ENCODE data around the gene EHMT2. TPM values are rescaled to one million over a fixed set of nuclear protein-coding genes. Genes with fewer than 3 reads are reported as not detected.
"Not testable (repeated sequence)": the region's sequence is repeated elsewhere in the genome, so short reads cannot be mapped to it uniquely, and the experiment has no call there.

Gene EHMT2
- total RNA-seq, 1 experiment from 2014 or later, result 137 TPM

DNA sequence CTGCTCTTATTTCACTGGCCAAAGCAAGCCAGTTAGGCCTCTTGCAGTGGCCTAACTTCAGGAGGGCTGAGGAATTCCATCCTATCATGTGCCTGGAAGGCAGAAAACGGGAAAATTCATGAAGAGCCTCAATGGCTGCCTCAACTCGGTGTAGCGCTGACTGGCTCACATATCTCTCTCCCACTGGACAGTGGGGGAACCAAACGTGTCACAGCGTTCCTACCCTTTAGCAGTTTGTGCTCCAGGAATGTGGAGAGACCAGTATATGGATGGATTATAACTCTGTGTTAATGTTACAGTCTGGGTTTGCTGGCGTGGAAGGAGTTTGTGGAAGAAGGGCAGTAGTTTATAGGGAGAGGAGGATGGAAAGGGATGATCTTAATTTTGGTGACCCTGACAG, 18.3 kb upstream of the EHMT2 start (continued):
- TF ChIP-seq, protein P1, sequence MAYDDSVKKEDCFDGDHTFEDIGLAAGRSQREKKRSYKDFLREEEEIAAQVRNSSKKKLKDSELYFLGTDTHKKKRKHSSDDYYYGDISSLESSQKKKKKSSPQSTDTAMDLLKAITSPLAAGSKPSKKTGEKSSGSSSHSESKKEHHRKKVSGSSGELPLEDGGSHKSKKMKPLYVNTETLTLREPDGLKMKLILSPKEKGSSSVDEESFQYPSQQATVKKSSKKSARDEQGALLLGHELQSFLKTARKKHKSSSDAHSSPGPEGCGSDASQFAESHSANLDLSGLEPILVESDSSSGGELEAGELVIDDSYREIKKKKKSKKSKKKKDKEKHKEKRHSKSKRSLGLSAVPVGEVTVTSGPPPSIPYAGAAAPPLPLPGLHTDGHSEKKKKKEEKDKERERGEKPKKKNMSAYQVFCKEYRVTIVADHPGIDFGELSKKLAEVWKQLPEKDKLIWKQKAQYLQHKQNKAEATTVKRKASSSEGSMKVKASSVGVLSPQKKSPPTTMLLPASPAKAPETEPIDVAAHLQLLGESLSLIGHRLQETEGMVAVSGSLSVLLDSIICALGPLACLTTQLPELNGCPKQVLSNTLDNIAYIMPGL (CRISPR knock-in tag; IDR thresholded peaks at IDR 0.05), result no peak
- TF ChIP-seq, protein P2, sequence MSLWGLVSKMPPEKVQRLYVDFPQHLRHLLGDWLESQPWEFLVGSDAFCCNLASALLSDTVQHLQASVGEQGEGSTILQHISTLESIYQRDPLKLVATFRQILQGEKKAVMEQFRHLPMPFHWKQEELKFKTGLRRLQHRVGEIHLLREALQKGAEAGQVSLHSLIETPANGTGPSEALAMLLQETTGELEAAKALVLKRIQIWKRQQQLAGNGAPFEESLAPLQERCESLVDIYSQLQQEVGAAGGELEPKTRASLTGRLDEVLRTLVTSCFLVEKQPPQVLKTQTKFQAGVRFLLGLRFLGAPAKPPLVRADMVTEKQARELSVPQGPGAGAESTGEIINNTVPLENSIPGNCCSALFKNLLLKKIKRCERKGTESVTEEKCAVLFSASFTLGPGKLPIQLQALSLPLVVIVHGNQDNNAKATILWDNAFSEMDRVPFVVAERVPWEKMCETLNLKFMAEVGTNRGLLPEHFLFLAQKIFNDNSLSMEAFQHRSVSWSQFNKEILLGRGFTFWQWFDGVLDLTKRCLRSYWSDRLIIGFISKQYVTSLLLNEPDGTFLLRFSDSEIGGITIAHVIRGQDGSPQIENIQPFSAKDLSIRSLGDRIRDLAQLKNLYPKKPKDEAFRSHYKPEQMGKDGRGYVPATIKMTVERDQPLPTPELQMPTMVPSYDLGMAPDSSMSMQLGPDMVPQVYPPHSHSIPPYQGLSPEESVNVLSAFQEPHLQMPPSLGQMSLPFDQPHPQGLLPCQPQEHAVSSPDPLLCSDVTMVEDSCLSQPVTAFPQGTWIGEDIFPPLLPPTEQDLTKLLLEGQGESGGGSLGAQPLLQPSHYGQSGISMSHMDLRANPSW (CRISPR knock-in tag; conservative IDR thresholded peaks at IDR 0.05; ENCODE audit: low read depth), result no peak

DNA sequence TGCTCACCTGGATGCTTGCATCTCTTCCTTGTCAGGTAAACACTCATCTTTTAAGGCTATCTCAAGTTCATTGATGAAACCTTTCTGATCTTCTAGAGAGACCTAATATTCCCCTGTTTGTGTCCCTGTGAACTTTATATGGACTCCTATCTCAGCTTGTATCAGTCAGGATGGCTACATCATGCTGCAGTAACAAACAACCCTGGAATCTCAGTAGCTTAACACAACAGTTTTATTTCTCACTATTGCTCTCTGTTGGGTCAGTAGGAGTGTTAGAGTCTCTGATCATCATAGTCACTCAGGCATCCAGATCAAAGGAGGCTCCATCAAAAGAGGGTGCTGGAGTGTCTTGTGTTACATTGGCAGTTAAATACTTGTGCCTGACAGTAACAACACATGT, 17.9 kb upstream of the EHMT2 start:
- ATAC-seq (no peak), DNase-seq (ENCODE audit: low spot score) (no peak)
- Mint-ChIP-seq H3K27ac (no peak overlapping the region), H3K9me3 (peaks cover 5% of the 10 kb centered on the region; the same call in 1 of the 2 replicates), H3K27me3 (ENCODE audit: low read depth) (no peaks in the 10 kb centered on the region; the same call in none of the 2 replicates), H3K4me3 (no peak overlapping the region), H3K4me1 (no peaks in the 10 kb centered on the region), H3K36me3 (no peaks in the 10 kb centered on the region)
- TF ChIP-seq CBFB (CRISPR knock-in tag; IDR thresholded peaks at IDR 0.05; ENCODE audit: low read depth) (no peak), TP53 (CRISPR knock-in tag; IDR thresholded peaks at IDR 0.05) (no peak), TEAD1 (CRISPR knock-in tag; IDR thresholded peaks at IDR 0.05) (no peak), ZNF317 (CRISPR knock-in tag; IDR thresholded peaks at IDR 0.05; ENCODE audit: borderline replicate concordance, low read depth) (no peak)
- TF ChIP-seq, protein P3, sequence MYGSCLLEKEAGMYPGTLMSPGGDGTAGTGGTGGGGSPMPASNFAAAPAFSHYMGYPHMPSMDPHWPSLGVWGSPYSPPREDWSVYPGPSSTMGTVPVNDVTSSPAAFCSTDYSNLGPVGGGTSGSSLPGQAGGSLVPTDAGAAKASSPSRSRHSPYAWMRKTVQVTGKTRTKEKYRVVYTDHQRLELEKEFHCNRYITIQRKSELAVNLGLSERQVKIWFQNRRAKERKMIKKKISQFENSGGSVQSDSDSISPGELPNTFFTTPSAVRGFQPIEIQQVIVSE (CRISPR knock-in tag; IDR thresholded peaks at IDR 0.05; ENCODE audit: borderline replicate concordance), result no peak
- CTCF ChIA-PET, result interaction anchor here (2.2 kb wide), 1 partner anchor 9 kb away, joined by 5 read pairs; no protein-coding TSS in a partner anchor
- POLR2A ChIA-PET, result no interaction called here

DNA sequence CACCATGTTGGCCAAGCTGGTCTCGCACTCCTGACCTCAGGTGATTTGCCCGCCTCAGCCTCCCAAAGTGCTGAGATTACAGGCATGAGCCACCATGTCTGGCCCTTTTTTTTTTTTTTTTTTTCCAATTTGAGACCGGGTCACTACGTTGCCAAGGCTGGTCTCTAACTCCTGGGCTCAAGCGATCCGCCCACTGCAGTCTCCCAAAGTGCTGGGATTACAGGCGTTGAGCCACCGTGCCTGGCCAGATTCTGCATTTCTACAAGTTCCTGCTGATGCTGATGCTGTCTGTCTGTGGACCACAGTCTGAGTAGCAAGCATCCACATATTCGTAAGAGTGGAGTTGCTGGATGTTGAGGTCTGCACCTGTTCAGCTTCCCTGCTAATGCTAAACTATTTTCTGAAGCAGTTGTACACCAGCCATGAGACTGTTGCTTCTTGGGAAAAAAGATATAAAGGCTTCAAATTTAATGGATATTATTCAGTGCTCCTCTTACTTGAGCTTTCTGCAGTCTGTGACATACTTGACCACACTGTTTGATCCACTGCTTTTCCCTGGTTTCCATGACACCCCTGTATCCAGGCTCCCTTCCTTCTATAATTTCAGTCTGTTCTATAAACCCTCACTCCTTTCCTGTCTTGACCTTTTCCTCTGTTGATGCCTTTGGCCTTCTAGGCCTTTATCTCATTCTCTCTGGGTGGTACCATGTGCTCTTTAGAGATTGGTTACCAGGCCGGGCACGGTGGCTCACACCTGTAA, 14.5 kb upstream of the EHMT2 start:
- POLR2A ChIA-PET, result no interaction called here
- Mint-ChIP-seq H3K4me1 (no peaks in the 10 kb centered on the region), H3K9me3 (peaks cover 5% of the 10 kb centered on the region; the same call in 1 of the 2 replicates), H3K4me3 (no peak overlapping the region), H3K27ac (no peak overlapping the region), H3K36me3 (no peaks in the 10 kb centered on the region), H3K27me3 (ENCODE audit: low read depth) (no peaks in the 10 kb centered on the region; the same call in none of the 2 replicates)
- TF ChIP-seq, protein P4, sequence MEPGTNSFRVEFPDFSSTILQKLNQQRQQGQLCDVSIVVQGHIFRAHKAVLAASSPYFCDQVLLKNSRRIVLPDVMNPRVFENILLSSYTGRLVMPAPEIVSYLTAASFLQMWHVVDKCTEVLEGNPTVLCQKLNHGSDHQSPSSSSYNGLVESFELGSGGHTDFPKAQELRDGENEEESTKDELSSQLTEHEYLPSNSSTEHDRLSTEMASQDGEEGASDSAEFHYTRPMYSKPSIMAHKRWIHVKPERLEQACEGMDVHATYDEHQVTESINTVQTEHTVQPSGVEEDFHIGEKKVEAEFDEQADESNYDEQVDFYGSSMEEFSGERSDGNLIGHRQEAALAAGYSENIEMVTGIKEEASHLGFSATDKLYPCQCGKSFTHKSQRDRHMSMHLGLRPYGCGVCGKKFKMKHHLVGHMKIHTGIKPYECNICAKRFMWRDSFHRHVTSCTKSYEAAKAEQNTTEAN (CRISPR knock-in tag; IDR thresholded peaks at IDR 0.05), result no peak
- TF ChIP-seq TEAD4 (CRISPR knock-in tag; IDR thresholded peaks at IDR 0.05) (no peak), NFATC4 (CRISPR knock-in tag; IDR thresholded peaks at IDR 0.05) (no peak), ZNF671 (CRISPR knock-in tag; IDR thresholded peaks at IDR 0.05) (no peak), EMX1 (CRISPR knock-in tag; IDR thresholded peaks at IDR 0.05) (no peak), FOXK1 (CRISPR knock-in tag; IDR thresholded peaks at IDR 0.05) (no peak), SP1 (CRISPR knock-in tag; conservative IDR thresholded peaks at IDR 0.05) (no peak), TP53 (CRISPR knock-in tag; IDR thresholded peaks at IDR 0.05) (no peak)
- TF ChIP-seq, protein P1 (CRISPR knock-in tag; IDR thresholded peaks at IDR 0.05), result no peak
- DNase-seq (ENCODE audit: low spot score), result no peak
- no peak for ATAC-seq
- CTCF ChIA-PET, result interaction anchor here (0.7 kb wide), 1 partner anchor 40 kb away, joined by 4 read pairs; no protein-coding TSS in a partner anchor

DNA sequence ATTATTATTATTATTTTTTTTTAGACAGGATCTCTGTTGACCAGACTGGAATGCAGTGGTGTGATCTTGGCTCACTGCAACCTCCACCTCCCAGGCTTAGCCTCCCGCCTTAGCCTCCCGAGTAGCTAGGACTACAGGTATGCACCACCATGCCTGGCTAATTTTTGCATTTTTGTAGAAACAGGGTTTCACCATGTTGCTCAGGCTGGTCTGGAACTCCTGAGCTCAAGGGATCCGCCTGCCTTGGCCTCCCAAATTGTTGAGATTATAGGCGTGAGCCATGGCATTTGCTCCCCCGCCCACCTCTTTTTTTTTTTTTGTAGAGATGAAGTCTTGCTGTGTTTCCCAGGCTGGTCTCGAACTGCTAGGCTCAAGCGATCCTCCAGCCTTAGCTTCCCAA, 11.8 kb upstream of the EHMT2 start:
- DNase-seq (ENCODE audit: low spot score); H3K9me3 Mint-ChIP-seq; H3K36me3 Mint-ChIP-seq; H3K27ac Mint-ChIP-seq; H3K27me3 Mint-ChIP-seq (ENCODE audit: low read depth); POLR2A ChIA-PET; H3K4me1 Mint-ChIP-seq; ATAC-seq; H3K4me3 Mint-ChIP-seq: not testable (repeated sequence)
- CTCF ChIA-PET, result interaction anchor here (0.6 to 1.7 kb wide), 3 partner anchors 14 to 44 kb away, joined by 3 to 4 read pairs (median 3); partner anchors contain the start of gene CFB

Measured in WTC11 (cell line).